K562 (cell line): ENCODE data around the gene RSF1. TPM values are rescaled to one million over a fixed set of nuclear protein-coding genes. Genes with fewer than 3 reads are reported as not detected.

Source experiments
- ATAC-seq: fragments of 200-7000 bp; cut with Tn5 transposase; 3 replicates; pipeline ENCODE4 v1.9.1; 2020; ENCODE audit warnings: moderate library complexity
- BruUV-seq: library from RNA; stranded (reverse); fragments of 400-500 nt; replicated peaks from 2 replicates; lab custom pipeline; 2021; lab: Mats Ljungman, UMichigan
- CTCF ChIA-PET: fragments of 300-600 bp; formaldehyde crosslinking; extraction: SDS; loops from one replicate; lab custom pipeline; 2021; ENCODE audit warnings: low intra/inter-chr PET ratio; lab: Yijun Ruan, JAX
- POLR2A ChIA-PET: fragments of 300-600, 350-650 bp; sonication (Branson Sonifier 250); formaldehyde crosslinking; extraction: SDS; loops from one replicate; lab custom pipeline; 2021; ENCODE audit warnings: antibody characterized with exemption, inconsistent platforms; lab: Yijun Ruan, JAX
- DNase-seq, 4 experiments: peaks; one replicate each; pipeline versions ENCODE4 v3.0.0 to v3.0.0-alpha.2; 2011 to 2018; ENCODE audit warnings: low spot score in 3 of 4, mixed read lengths in 3 of 4; ENCODE audit errors: extremely low read depth in 1 of 4
- FAIRE-seq: peaks from 2 replicates; lab custom pipeline; 2011; peaks lifted over from hg19 to GRCh38; lab: Jason Lieb, UNC
- H2AFZ ChIP-seq: 2 replicates; pipeline ENCODE4 v1.6.0; 2011; ENCODE audit warnings: low read depth, low read length, control low read depth, inconsistent platforms
- H3K27ac ChIP-seq: fragments of 200-600 bp; 3 replicates; pipeline ENCODE4 v1.8.0; 2011; ENCODE audit warnings: low read depth, mild to moderate bottlenecking, control low read depth, inconsistent platforms, low read length, moderate library complexity, mixed read lengths; ENCODE audit errors: extremely low read depth
- H3K27me3 ChIP-seq, 2 experiments: fragments of 300-600 bp in 1 of 2; 2 replicates in 1 of 2; 3 replicates in 1 of 2; pipeline versions ENCODE4 v1.6.0 to v1.8.0; 2011; ENCODE audit warnings: inconsistent platforms in 2 of 2, low read length in 2 of 2, mild to moderate bottlenecking in 1 of 2, mixed read lengths in 1 of 2, moderate library complexity in 1 of 2; ENCODE audit not compliant: control insufficient read depth in 2 of 2, insufficient read depth in 2 of 2
- H3K36me3 ChIP-seq: fragments of 300-600 bp; 3 replicates; pipeline ENCODE4 v1.8.0; 2011; ENCODE audit warnings: mild to moderate bottlenecking, low read length, inconsistent platforms; ENCODE audit not compliant: control insufficient read depth, insufficient read depth
- H3K4me1 ChIP-seq, 2 experiments: fragments of 200-600 bp in 1 of 2; replicated peaks in 1 of 2; 2 replicates in 1 of 2; 3 replicates in 1 of 2; pipeline versions ENCODE4 v1.5.1 to v1.8.0; 2011; ENCODE audit warnings: inconsistent platforms in 2 of 2, low read length in 2 of 2, mild to moderate bottlenecking in 1 of 2, mixed read lengths in 1 of 2, moderate library complexity in 1 of 2; ENCODE audit not compliant: control insufficient read depth in 2 of 2, insufficient read depth in 2 of 2
- H3K4me2 ChIP-seq: 2 replicates; pipeline ENCODE4 v1.6.1; 2011; ENCODE audit warnings: low read length, control low read depth, inconsistent platforms, mixed read lengths; ENCODE audit not compliant: insufficient read depth
- H3K4me3 ChIP-seq: fragments of 200-600 bp; sonication (generic), shearing (Covaris generic); 2 replicates; pipeline ENCODE4 v1.5.1; 2016; ENCODE audit warnings: control low read depth, inconsistent platforms
- H3K79me2 ChIP-seq: fragments of 200-600 bp; 3 replicates; pipeline ENCODE4 v1.8.0; 2011; ENCODE audit warnings: low read length, inconsistent platforms; ENCODE audit not compliant: control insufficient read depth, insufficient read depth
- H3K9ac ChIP-seq, 2 experiments: 2 replicates each; pipeline versions ENCODE4 v1.6.0 to v1.6.1; 2011; ENCODE audit warnings: low read depth in 2 of 2, low read length in 2 of 2, control low read depth in 1 of 2, inconsistent platforms in 1 of 2, mild to moderate bottlenecking in 1 of 2, mixed read lengths in 1 of 2; ENCODE audit not compliant: insufficient read depth in 1 of 2
- H3K9me1 ChIP-seq: one replicate; pipeline ENCODE4 v1.6.0; 2011; ENCODE audit warnings: inconsistent platforms, mild to moderate bottlenecking, low read length, moderate library complexity; ENCODE audit not compliant: control insufficient read depth, insufficient read depth
- H3K9me3 ChIP-seq: replicated peaks from 2 replicates; pipeline ENCODE4 v1.5.1; 2011; ENCODE audit warnings: low read depth, low read length, inconsistent platforms; ENCODE audit not compliant: control insufficient read depth, insufficient read depth
- H4K20me1 ChIP-seq: replicated peaks from 2 replicates; pipeline ENCODE4 v1.6.1; 2011; ENCODE audit warnings: low read length, inconsistent platforms, mixed read lengths; ENCODE audit not compliant: control insufficient read depth, insufficient read depth
- BHLHE40 ChIP-seq: IDR thresholded peaks from 2 replicates; pipeline ENCODE4 v1.6.1; 2011; ENCODE audit warnings: low read length, improper control_type of control experiment
- CBFA2T3 ChIP-seq: fragments of 450-650 bp; IDR thresholded peaks from 2 replicates; pipeline ENCODE4 v1.6.1; 2017
- CBX3 ChIP-seq, 2 experiments: IDR thresholded peaks; 1 replicate in 1 of 2; 2 replicates in 1 of 2; pipeline ENCODE4 v1.6.1; 2012; ENCODE audit warnings: inconsistent platforms in 2 of 2, low read length in 2 of 2, borderline replicate concordance in 1 of 2, control low read depth in 1 of 2
- HMGN3 ChIP-seq: IDR thresholded peaks from 2 replicates; pipeline ENCODE4 v1.6.1; 2011; ENCODE audit warnings: borderline replicate concordance, low read depth, mild to moderate bottlenecking, mixed read lengths, low read length; ENCODE audit not compliant: insufficient read length; ENCODE audit errors: extremely low read depth
- MED1 ChIP-seq: sonication (generic); formaldehyde crosslinking; IDR thresholded peaks from 2 replicates; pipeline ENCODE4 v1.8.1; 2023; ENCODE audit warnings: missing genetic modification reagents, borderline replicate concordance
- PKNOX1 ChIP-seq: fragments of 450-650 bp; IDR thresholded peaks from 2 replicates; pipeline ENCODE4 v1.6.1; 2016
- PTTG1 ChIP-seq: fragments of 450-650 bp; IDR thresholded peaks from 2 replicates; pipeline ENCODE4 v1.6.1; 2016; ENCODE audit warnings: low read depth, mild to moderate bottlenecking, missing genetic modification characterization, missing compliant biosample characterization
- ZBTB7A ChIP-seq: IDR thresholded peaks from 2 replicates; pipeline ENCODE4 v1.6.1; 2011; ENCODE audit warnings: low read depth, mild to moderate bottlenecking, low read length, moderate library complexity, borderline replicate concordance; ENCODE audit not compliant: control insufficient read depth
- ZNF121 ChIP-seq: sonication (generic); formaldehyde crosslinking; conservative IDR thresholded peaks from 2 replicates; pipeline ENCODE4 v1.8.0; 2022; ENCODE audit warnings: missing genetic modification reagents
- ZNF785 ChIP-seq: fragments of 250-450 bp; sonication (Bioruptor Pico); IDR thresholded peaks from 2 replicates; pipeline ENCODE4 v1.4.0; 2020; ENCODE audit warnings: mild to moderate bottlenecking
- WGBS: fragments of 100-300 bp; shearing (Covaris generic); methylation state at CpG from one replicate; pipeline ENCODE4 v1.1.6; 2016; ENCODE audit warnings: low coverage, mixed read lengths; ENCODE audit not compliant: insufficient coverage; ENCODE audit errors: missing lambda C conversion rate; 5-methylcytosine and 5-hydroxymethylcytosine counted together
- in situ Hi-C: fragments of 300-500 bp; cut with MboI; formaldehyde crosslinking; loops from 4 replicates; pipeline ENCODE4 v1.15.0; 2018; ENCODE audit warnings: inconsistent platforms, mixed read lengths
- intact Hi-C: fragments of 100-400 bp; cut with micrococcal nuclease; formaldehyde crosslinking; loops from 2 replicates; pipeline ENCODE4 v1.14.2; 2022
- polyA plus RNA-seq, 8 experiments: library from polyadenylated mRNA; depleted of rRNA in 4 of 8; stranded (reverse) in 5 of 8; unstranded in 3 of 8; fragments of >200 nt; fragmentation: Nextera tagmentation in 2 of 8; fragmentation: Illumina TruSeq in 1 of 8; extraction: Ambion mirVana in 2 of 8; extraction: Trizol in 1 of 8; gene quantifications; 2 replicates each; pipeline versions ENCODE4 v1.2.1 to v1.2.3, GENCODE V29; 2011 to 2014; ENCODE audit warnings: inconsistent platforms in 1 of 8, missing spikeins in 1 of 8
- total RNA-seq, 7 experiments: library from RNA; depleted of rRNA in 6 of 7; stranded (reverse); fragments of >200 nt in 6 of 7; fragmentation: Illumina TruSeq in 2 of 7; extraction: Trizol in 2 of 7; gene quantifications; 2 replicates each; pipeline versions ENCODE4 v1.2.1 to v1.2.3, GENCODE V29; 2011 to 2021; ENCODE audit warnings: low replicate concordance in 1 of 7

Gene RSF1
- total and polyA plus RNA-seq, 9 of the 15 experiments (the other 6 are each of a cell fraction or from before 2014, with no cell fraction given), result 9.7 to 63.6 (median 42.8) TPM

GRCh38 chr11:77801477-77801876 lies 19.0 kb downstream of the RSF1 start:
- BruUV-seq, result no TSS peak

GRCh38 chr11:77800449-77800848 lies 20.1 kb downstream of the RSF1 start:
- ChIA-PET CTCF (interaction anchor here (0.6 kb wide), 1 partner anchor 239 kb away, joined by 3 read pairs; no protein-coding TSS in a partner anchor), POLR2A (interaction anchor here (0.8 to 1.7 kb wide), 3 partner anchors 9 to 19 kb away, joined by 3 to 6 read pairs (median 5); no protein-coding TSS in a partner anchor)
- no peaks in the 10 kb centered on the region for H3K9me3 ChIP-seq
- ATAC-seq (peak; percentile 69), DNase-seq (peak in 1 of 4 experiments; percentile 14), FAIRE-seq (no peak)
- in situ Hi-C loops (no loop called here), intact Hi-C loops (no loop called here)
- H3K79me2 ChIP-seq, result peaks cover 92% of the 10 kb centered on the region
- no peak overlapping the region for H3K27ac ChIP-seq
- H3K9ac ChIP-seq, result peak overlapping the region in 1 of 2 experiments; percentile 10; a peak in 1 of 4 replicates
- H3K4me2 ChIP-seq, result no peak overlapping the region
- BruUV-seq, result no TSS peak
- H4K20me1 ChIP-seq, result no peaks in the 10 kb centered on the region; the same call in 1 of the 2 replicates
- 0 out of 2 replicates have a peak, but pooled peaks have one; percentile 7 for TF ChIP-seq PKNOX1
- no peak for TF ChIP-seq BHLHE40
- peak; percentile 36 for TF ChIP-seq CBFA2T3
- TF ChIP-seq ZNF121, result peak; percentile 74
- H2AFZ ChIP-seq, result no peak overlapping the region
- H3K4me1 ChIP-seq, result no peaks in the 10 kb centered on the region; a peak in 2 of 5 replicates
- 0 out of 3 replicates have a peak, but pooled peaks cover 4% of the 10 kb centered on the region for H3K36me3 ChIP-seq
- no peak overlapping the region for H3K4me3 ChIP-seq
- no peaks in the 10 kb centered on the region for H3K27me3 ChIP-seq
- no peaks in the 10 kb centered on the region for H3K9me1 ChIP-seq

More at GRCh38 chr11:77801477-77801876, 19.0 kb downstream of the RSF1 start:
- no peak for TF ChIP-seq HMGN3
- TF ChIP-seq PTTG1, result no peak
- no peak for TF ChIP-seq ZBTB7A
- TF ChIP-seq CBX3 (IDR thresholded peaks at IDR 0.05; ENCODE audit: borderline replicate concordance in 1 of 2, low read length in 2 of 2), result no peak
- no peak for TF ChIP-seq ZNF785 (CRISPR knock-in tag)
- no peak for TF ChIP-seq MED1 (CRISPR knock-in tag)
- TF ChIP-seq, all 486 proteins: peak for 0
- Histone ChIP-seq H3K9me1 (no peaks in the 10 kb centered on the region), H3K27me3 (no peaks in the 10 kb centered on the region), H3K9me3 (no peaks in the 10 kb centered on the region), H3K79me2 (peaks cover 92% of the 10 kb centered on the region), H3K9ac (no peak overlapping the region), H3K4me3 (no peak overlapping the region), H3K36me3 (0 out of 3 replicates have a peak, but pooled peaks cover 4% of the 10 kb centered on the region), H3K27ac (no peak overlapping the region), H2AFZ (no peak overlapping the region), H4K20me1 (no peaks in the 10 kb centered on the region; the same call in 1 of the 2 replicates), H3K4me1 (no peaks in the 10 kb centered on the region; a peak in 2 of 5 replicates), H3K4me2 (no peak overlapping the region)
- peak; percentile 10; the same call in 2 of the 3 replicates for ATAC-seq
- DNase-seq, result no peak
- ChIA-PET POLR2A (interaction anchor here (0.5 to 1.7 kb wide), 3 partner anchors 8 to 79 kb away, joined by 3 to 6 read pairs (median 5); no protein-coding TSS in a partner anchor), CTCF (no interaction called here)
- 72% methylated on average over 3 of the region's 3 CpGs for WGBS
- intact Hi-C loops, result no loop called here
- in situ Hi-C loops, result no loop called here
- FAIRE-seq, result no peak
